Measurements from ENCODE around the gene SCT.

SCT gene

GRCh38 chr11:620935-621814 is 5.8 kb downstream of the SCT start:
- Histone ChIP-seq H3K36me3 (ENCODE audit: insufficient read depth, low read length) (no peaks in the 10 kb centered on the region), H3K9me3 (ENCODE audit: low read depth, low read length) (no peaks in the 10 kb centered on the region), H3K27ac (no peak overlapping the region), H3K9ac (ENCODE audit: insufficient read length) (no peak overlapping the region), H3K4me3 (no peak overlapping the region)
- TF ChIP-seq POLR2AphosphoS5 (IDR thresholded peaks at IDR 0.05; ENCODE audit: borderline replicate concordance, low read depth, low read length) (no peak), FOXP2 (optimal IDR thresholded peaks at IDR 0.05; ENCODE audit: control extremely low read depth, extremely low read length, insufficient read depth) (no peak), EZH2 (IDR thresholded peaks at IDR 0.05) (no peak)
- no peak for DNase-seq (ENCODE audit: low read depth, low spot score)

DNA sequence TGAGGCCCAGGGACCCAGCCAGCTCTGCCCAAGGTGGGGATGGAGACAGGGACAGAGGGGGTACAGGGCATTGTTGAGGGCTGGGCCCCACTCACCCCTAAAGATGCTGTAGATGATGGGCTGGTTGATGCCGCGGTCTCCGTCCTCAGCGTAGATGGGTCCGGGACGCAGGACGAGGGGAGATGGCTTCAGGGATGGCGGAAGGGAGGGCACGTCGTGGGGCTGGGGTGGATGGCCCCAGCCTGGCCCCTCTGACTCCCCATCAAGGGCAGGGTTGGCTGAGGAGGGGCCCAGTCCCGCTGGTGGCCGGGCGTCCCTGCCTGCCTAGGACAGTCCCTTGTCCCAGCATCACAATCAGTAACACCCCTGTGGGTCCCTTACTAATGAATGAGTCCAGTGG is 6.8 kb downstream of the SCT start:
- Histone ChIP-seq H3K4me3 (no peak overlapping the region), H3K9me3 (ENCODE audit: low read depth, low read length) (no peaks in the 10 kb centered on the region), H3K9ac (ENCODE audit: insufficient read length) (no peak overlapping the region), H3K27ac (no peak overlapping the region), H3K36me3 (ENCODE audit: insufficient read depth, low read length) (no peaks in the 10 kb centered on the region)
- no peak for TF ChIP-seq POLR2AphosphoS5 (IDR thresholded peaks at IDR 0.05; ENCODE audit: borderline replicate concordance, low read depth, low read length)
- TF ChIP-seq FOXP2 (optimal IDR thresholded peaks at IDR 0.05; ENCODE audit: control extremely low read depth, extremely low read length, insufficient read depth): no peak
- TF ChIP-seq EZH2 (IDR thresholded peaks at IDR 0.05): no peak
- DNase-seq (ENCODE audit: low read depth, low spot score): no peak

DNA sequence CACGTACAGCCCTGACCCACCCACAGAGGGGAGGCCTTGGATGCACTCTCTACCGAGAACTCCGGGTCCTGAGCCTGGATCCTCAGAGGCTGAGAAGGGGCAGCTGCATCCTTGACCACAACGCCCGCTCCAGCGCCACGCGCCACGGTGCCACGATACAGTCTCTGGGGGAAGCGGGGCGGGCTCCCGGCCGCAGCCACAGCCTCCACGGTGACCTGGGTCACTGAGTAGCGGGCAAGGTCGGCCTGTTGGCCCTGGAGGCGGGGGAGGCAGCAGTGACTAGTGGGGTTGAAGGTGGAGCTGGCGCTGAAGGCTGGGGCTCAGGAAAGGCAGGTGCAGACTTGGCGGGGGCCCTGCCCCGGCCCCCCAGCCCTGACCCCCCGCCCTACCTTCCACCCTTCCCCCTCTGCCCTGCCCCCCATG is 7.3 kb downstream of the SCT start:
- TF ChIP-seq FOXP2 (optimal IDR thresholded peaks at IDR 0.05; ENCODE audit: control extremely low read depth, extremely low read length, insufficient read depth) (no peak), POLR2AphosphoS5 (IDR thresholded peaks at IDR 0.05; ENCODE audit: borderline replicate concordance, low read depth, low read length) (no peak), EZH2 (IDR thresholded peaks at IDR 0.05) (no peak)
- no peak for DNase-seq (ENCODE audit: low read depth, low spot score)
- H3K36me3 ChIP-seq (ENCODE audit: insufficient read depth, low read length): no peaks in the 10 kb centered on the region
- H3K9ac ChIP-seq (ENCODE audit: insufficient read length): no peak overlapping the region
- H3K4me3 ChIP-seq: no peak overlapping the region
- no peaks in the 10 kb centered on the region for H3K9me3 ChIP-seq (ENCODE audit: low read depth, low read length)
- H3K27ac ChIP-seq: no peak overlapping the region

- Histone ChIP-seq H3K9me3 (ENCODE audit: low read depth, low read length) (no peaks in the 10 kb centered on the region), H3K9ac (ENCODE audit: insufficient read length) (no peak overlapping the region), H3K27ac (no peak overlapping the region), H3K4me3 (no peak overlapping the region), H3K36me3 (ENCODE audit: insufficient read depth, low read length) (no peaks in the 10 kb centered on the region)
- no peak for TF ChIP-seq EZH2 (IDR thresholded peaks at IDR 0.05)
- no peak for TF ChIP-seq FOXP2 (optimal IDR thresholded peaks at IDR 0.05; ENCODE audit: control extremely low read depth, extremely low read length, insufficient read depth)
- TF ChIP-seq POLR2AphosphoS5 (IDR thresholded peaks at IDR 0.05; ENCODE audit: borderline replicate concordance, low read depth, low read length): no peak
- DNase-seq (ENCODE audit: low read depth, low spot score): no peak
These were observed 7.9 kb downstream of the SCT start for GRCh38 chr11:618856-619627.

DNA sequence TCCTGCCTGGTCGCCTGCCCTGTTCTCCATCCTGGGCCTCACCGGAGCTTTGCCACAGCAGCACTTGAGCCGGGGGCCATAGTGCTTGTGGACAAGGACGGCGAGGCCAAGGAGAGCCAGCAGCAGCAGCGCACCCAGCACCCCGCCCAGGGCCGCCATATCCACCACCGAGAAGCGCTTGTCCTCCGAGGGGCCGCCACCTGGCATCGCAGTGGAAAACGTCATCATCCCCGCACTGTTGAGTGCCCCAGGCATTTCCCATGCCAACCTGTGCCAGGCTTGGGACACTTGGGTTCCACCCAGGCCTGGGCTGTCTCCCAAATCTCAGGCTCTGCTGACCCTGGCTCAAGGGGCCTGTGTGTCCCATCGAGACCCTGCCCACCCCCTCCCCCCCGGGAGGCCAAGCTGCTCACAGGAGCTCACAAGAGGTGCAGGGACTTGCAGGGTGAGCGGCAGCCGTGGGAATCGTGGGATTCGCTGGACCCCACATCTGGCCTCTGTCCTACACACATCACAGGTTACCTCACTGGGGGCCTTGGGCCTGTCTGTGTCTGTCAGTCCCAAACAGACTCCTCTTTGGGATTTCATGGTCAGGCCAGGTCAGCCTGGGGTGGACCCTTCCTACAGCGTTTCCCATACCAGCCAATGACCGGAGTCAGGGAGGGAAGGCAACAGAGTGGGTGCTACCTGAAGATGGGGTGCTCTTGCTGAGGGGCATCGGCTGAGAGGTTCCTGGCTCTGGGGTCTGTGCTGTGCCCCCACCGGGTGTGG is 8.9 kb downstream of the SCT start:
- no peaks in the 10 kb centered on the region for H3K9me3 ChIP-seq (ENCODE audit: low read depth, low read length)
- H3K4me3 ChIP-seq: no peak overlapping the region
- H3K9ac ChIP-seq (ENCODE audit: insufficient read length): no peak overlapping the region
- peaks cover 2% of the 10 kb centered on the region; the same call in 1 of the 2 replicates for H3K36me3 ChIP-seq (ENCODE audit: insufficient read depth, low read length)
- no peak for DNase-seq (ENCODE audit: low read depth, low spot score)
- H3K27ac ChIP-seq: no peak overlapping the region
- no peak for TF ChIP-seq POLR2AphosphoS5 (IDR thresholded peaks at IDR 0.05; ENCODE audit: borderline replicate concordance, low read depth, low read length)
- TF ChIP-seq EZH2 (IDR thresholded peaks at IDR 0.05): no peak
- TF ChIP-seq FOXP2 (optimal IDR thresholded peaks at IDR 0.05; ENCODE audit: control extremely low read depth, extremely low read length, insufficient read depth): no peak

DNA sequence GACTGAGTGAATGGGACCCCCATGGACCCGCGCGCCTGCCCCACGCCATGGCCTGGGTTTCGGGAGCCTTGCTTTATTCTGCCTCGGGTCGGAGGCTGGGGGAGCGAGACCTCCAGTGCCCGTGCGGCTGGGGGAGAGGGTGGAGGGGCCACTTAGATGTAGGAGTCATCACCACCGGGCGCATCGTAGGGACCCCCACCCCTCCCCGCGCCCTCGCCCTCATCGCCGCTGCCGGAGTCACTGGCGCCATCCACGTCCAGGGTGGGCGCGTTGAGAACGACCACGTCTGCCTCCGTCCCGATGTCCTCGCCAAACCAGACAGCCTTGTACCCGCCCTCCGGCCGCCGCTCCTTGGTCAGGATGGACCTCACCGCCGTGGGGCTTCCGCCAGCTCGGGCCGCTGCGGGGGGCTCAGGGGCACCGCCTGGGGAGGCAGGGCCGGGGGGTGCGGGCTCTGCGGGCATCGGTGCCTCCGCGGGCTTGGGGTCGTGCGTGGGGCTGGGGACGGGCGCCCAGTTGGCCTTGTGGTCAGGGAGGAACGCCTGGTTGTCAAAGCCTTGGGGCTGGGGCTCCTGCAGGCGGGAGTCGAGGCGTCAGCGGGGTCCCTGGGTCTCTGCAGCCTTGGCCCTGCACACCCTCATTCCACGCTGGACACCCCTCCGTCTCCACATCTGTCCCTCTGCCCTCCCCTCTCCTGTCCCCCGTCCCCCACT is 9.6 kb downstream of the SCT start:
- Histone ChIP-seq H3K27ac (no peak overlapping the region), H3K36me3 (ENCODE audit: insufficient read depth, low read length) (peaks cover 8% of the 10 kb centered on the region; the same call in 1 of the 2 replicates), H3K9me3 (ENCODE audit: low read depth, low read length) (no peaks in the 10 kb centered on the region), H3K4me3 (no peak overlapping the region), H3K9ac (ENCODE audit: insufficient read length) (no peak overlapping the region)
- TF ChIP-seq POLR2AphosphoS5 (IDR thresholded peaks at IDR 0.05; ENCODE audit: borderline replicate concordance, low read depth, low read length) (no peak), EZH2 (IDR thresholded peaks at IDR 0.05) (no peak)
- no peak for DNase-seq (ENCODE audit: low read depth, low spot score)

DNA sequence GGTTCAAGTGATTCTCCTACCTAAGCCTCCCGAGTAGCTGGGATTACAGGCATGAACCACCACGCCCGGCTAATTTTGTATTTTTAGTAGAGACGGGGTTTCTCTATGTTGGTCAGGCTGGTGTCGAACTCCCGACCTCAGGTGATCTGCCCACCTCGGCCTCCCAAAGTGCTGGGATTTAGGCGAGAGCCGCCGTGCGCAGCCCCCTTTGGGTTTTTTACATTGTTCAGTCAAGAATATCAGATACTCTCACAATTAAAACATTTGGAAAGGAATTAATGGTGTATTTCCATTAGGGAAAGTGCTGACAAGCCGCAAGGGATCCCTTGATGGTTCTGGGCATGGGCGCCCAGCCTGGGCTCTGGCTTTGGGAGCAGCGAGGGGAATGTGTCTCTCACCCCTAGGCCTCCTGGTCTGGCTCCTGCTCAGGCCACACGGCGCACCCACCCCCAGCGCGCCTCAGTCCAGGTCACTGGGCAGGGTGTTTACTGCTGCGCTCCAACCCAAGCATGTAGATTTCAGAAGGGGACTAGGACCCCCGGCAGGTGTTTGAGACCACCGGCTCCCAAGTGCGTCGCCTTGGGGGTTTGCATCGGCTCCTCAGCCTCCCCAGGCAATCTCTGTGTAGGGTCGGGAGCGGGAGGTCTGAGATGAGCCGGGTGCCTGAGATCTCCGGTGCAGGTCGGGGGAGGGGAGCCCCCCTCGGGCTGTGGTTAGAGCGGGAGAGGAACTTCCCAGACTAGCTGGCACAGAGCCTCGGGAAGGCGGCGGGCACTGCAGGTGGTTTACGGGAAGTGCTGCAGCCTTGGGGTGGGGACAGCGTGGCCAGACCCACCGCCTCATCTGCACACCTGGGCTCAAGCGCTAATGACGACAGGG is 10.4 kb downstream of the SCT start:
- Histone ChIP-seq H3K36me3 (ENCODE audit: insufficient read depth, low read length) (peaks cover 8% of the 10 kb centered on the region; the same call in 1 of the 2 replicates), H3K4me3 (no peak overlapping the region), H3K9me3 (ENCODE audit: low read depth, low read length) (no peaks in the 10 kb centered on the region), H3K9ac (ENCODE audit: insufficient read length) (no peak overlapping the region), H3K27ac (no peak overlapping the region)
- TF ChIP-seq EZH2 (IDR thresholded peaks at IDR 0.05) (no peak), POLR2AphosphoS5 (IDR thresholded peaks at IDR 0.05; ENCODE audit: borderline replicate concordance, low read depth, low read length) (no peak), FOXP2 (optimal IDR thresholded peaks at IDR 0.05; ENCODE audit: control extremely low read depth, extremely low read length, insufficient read depth) (no peak)
- no peak for DNase-seq (ENCODE audit: low read depth, low spot score)
